HG03139 (cell line): ENCODE measurements around the gene FAM174B.

Experiments used
- ATAC-seq: cut with Tn5 transposase; IDR thresholded peaks from one replicate; pipeline ENCODE4 v1.9.1; 2021; ENCODE audit not compliant: unreplicated experiment

The FAM174B gene

DNA sequence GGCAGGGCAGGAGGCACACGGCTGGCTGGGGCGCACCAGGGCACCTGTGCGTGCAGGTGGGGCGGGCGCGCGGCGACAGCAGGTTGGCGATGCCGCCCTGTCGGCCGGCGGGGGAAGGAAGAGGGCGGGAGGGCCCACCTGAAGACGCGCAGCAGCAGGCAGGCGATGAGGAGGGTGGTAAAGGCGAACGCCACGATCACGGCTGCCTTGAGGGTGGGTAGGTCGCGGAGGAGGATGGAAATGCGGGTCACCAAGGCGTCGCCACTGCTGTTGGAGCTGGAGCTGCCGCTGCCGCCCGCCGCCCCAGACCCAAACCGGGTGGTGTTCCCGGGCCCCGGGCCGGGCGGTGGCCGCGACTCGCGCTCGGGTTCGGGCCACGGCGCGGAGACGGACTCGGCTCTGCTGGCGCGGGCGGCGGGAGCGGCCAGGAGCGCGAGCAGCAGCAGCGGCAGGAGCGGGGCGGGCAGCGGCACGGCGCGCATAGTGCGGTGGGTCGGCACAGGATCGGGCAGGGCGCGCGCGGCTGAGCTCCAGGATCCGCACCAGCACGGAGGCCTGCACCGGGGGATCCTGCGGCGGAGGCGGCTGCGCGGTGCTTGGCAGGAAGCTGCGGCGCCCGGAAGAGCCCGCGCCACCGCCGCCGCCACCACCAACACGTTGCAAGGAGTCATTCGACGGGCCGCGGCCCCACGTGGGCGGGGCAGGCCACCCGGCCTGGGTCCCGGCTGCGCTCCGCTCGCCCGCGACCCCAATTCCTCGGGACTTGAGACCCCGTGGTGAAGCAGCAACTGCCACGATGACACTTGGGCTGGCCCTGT is at the start of gene FAM174B:
TSS of gene FAM174B (minus strand) at position 598 of the 818 bp plus-strand sequence.
- ATAC-seq = peak; percentile 54

DNA sequence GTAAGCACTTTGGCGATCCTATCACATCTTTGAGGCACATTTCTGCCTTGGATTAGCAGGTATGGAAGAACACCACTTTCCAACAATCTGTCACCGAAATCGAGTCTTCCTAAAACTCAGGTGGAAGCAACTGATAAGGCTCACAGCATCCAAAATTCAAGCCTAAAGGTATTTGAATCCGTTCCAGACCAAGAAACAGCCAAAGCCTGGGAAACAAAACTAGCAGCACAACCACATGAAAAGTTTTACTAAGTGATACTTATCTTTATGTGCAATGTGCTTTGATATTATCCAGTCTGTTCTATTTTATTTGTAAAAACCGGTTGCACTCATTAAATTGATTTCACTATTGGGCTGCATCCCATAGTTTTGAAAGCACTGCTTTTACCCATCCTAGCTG is 40.5 kb upstream of the FAM174B start:
- no peak for ATAC-seq

DNA sequence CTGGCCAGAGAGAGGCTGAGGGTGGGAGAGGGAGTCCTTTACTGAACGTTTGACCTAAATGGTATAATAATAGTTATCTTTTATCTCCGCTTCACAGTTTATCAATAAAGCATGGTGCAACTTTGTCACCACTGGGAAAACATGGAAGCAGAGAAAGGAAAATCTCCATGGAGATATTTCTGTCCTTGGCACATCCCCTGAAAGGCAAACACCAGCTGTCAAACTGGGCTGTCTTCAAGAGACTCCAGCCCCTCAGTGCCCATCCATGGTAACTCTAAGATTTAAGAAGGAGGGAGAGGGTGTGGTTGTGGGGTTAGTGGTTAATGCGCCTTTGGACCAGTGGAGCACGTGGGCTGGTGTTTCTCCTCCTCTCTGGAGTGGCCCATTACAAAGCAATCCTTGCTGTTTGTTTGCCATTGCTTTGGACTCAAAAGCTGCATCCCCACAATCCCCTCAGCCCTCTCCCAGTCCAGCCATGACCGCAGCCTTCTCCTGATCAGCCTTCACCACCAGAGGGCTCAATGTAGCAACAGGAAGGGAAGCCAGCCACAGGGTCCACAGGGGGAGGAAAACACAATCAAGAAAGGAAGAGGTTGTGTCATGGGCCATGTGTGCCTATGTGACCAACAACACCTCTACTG is 38.2 kb upstream of the FAM174B start:
- no peak for ATAC-seq

DNA sequence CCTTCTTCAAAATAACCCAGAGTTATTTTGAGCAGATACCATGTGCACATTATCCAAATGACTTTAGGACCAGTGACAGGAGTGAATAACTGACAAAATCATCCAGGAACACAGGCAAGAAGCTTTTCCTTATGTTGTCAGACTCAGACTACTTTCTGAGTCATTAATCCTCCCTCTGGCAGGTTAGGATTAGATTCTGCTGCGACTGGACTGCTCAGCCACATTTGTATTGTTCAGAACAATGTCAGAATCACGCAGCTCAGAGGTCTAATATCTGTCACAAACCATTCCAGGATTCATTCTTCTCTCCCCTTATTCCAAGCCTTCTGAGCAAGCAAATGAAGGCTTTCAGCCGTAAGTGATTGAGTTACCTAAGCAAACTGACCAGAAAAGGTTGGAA is 34.8 kb upstream of the FAM174B start:
- ATAC-seq = no peak

DNA sequence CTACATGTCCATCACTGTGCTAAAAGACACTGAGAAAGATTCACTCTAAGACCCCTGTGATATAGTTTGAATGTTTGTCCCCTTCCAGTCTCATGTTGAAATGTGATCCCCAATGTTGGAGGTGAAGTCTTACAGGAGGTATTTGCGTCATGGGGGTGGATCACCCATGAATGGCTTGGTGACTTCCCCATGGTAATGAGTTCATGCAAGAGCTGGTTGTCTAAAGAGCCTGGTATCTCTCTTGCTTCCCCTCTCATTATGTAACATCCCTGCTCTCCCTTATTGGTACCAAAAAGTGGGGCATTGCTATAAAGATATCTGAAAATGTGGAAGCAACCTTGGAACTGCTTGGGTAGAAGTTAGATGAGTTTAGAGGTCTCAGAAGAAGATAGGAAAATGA is 32.2 kb upstream of the FAM174B start:
- ATAC-seq = no peak

DNA sequence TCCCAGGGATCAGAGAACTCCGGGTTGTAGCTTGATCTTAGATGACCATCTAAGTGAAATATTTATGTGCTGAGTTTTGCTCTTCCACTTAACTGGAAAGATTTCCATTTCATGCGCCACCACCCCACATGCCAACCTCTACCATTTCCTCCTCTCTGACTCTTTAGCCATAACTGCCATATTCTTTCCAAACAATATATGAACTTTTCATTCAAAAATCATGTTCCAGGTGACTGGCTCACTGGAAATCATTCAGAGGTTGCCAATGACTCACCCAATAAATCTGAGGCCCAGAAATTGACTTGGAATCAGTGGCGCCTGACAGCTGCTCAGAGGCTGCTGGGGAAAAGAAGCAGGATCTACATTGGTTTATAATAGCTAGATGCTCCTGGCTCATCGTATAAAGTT is 31.6 kb upstream of the FAM174B start:
- ATAC-seq = no peak

DNA sequence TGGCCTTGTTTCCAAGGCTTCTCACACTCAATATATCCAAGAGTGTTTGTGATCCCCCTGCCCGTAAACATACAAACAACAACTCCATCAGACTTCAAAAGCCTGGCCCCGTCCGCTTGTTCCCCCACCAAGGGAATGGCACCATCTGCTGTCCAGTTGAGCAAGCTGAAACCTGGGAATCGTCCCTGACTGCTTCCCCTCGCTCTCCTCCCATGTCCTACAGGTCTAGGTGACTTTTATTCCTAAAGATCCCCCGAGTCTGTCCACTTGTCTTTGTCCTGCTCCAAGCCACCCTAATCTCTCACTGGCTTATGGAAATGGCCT is 27.9 kb upstream of the FAM174B start:
- no peak for ATAC-seq

DNA sequence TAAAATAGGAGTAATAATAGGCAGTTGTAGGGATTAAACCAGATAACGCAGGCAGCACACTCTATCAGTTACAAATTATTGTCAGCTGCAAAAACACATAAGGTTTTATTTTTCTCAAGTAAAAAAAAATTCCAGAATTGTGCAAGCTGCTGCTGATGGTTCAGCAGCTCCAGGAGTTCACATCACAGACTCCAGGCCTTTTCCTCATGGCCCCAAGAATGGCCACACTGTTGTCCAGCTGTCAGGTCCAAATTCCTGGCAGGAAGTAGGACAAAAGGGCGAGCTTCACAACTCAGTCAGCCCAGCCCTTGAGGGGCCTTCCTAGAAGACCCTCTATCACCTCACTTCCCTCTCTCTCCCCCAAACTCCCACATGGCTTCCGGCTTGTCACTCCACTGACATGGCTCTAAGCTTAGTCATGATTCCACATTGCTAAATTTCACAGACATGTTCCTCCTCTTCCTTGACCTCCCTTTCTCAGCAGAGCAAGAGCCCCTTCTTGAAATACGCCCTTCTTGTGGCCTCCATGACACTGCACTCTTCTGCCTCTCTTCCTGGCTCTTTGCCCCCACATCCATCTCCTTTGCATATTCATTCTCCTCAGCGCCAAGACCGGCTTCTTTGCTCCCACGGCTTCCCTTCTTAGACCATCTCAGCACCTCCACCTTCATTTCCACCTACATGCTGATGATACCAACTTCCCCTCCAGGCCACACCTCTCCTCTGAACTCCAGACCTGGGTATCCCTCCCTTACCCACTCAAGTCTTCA is 27.4 kb upstream of the FAM174B start:
- ATAC-seq = no peak

DNA sequence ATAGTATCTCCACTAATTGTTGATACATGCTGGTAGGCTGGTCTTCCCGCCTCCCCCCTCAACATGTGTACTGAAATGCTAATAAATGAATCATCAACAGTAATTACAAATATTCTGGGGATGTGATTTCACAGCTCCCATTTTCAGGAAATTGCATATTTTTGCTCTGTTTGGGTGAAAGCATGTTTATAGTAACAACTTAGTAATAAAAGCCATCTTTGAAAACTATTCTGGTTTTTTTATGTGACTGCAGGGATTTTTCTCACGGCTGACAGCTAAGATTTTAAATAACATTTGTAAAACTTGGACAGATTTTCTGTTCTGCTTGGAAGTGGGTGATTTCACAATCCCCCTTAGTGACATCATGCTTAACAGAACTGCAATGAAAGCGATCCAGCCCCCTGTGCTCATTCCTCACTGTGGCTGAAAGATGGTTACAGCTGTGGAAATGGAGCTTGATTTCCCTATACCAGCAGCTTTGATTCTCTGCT is 25.6 kb upstream of the FAM174B start:
- no peak for ATAC-seq

DNA sequence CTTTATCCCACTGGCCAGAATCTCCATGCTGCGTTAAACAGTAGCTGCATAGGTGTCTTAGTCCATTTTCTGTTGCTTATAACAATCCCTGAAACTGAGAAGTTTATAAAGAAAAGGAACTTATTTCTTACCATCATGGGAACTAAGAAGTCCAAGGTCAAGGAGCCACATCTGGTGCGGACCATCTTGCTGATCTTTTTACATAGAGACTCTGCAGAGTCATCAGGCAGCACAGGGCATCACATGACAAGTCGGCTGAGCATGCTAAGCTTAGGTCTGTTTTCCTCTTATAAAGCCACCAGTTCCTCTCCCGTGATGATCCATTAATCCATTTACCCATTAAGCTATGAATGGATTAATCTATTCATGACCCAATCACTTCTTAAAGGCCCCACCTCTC is 22.4 kb upstream of the FAM174B start:
- ATAC-seq = no peak

DNA sequence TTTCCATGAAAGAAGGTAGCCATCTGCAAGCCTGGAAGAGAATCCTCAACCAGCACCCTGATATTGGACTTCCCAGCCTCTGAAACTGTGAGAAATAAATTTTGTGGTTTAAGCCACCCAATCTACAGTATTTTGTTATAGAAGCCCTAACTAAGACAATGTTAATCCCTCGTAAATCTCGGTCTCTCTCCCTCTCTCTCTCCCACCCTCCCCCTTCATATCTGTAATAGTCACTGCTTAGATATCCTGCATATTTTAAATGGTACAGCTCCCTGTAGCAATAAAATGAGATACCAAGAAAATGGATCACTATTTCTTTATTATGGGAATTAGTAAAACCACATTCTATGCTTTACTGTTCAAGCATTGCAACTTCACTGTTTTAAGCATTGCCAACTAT is 21.0 kb upstream of the FAM174B start:
- ATAC-seq = no peak

DNA sequence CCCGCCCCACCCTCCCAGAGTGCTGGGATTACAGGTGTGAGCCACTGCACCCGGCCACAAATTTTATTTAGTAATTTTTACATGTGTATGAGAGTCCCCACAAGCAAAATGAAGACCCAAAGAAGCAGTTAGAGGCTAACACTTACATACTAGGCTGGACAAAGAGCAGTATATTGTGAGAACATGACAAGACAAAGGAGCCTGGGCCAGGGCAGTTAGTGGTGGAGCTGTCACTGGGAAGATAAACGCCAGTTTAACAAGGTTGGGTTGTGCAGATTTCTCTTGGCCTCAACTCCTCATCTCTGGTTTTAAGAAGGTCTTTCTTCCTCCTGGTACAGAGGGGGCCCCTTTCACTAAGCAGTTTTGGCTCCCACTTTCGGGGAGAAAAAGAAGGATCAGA is 19.9 kb upstream of the FAM174B start:
- no peak for ATAC-seq

DNA sequence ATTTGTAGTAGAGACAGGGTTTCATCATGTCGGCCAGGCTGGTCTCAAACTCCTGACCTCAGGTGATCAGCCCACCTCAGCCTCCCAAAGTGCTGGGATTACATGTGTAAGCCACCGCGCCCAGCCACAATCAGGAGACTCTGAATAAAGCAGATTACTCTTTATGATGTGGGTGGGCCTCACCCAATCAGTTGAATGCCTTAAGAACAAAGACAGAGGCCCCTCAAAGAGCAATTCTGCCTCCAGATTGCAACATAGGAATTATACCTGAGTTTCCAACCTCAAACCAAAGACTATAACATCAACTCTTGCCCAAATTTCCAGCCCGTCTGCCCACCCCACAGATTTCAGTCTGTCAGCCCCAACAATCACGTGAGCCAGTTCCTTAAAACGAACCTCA is 18.8 kb upstream of the FAM174B start:
- ATAC-seq = no peak

DNA sequence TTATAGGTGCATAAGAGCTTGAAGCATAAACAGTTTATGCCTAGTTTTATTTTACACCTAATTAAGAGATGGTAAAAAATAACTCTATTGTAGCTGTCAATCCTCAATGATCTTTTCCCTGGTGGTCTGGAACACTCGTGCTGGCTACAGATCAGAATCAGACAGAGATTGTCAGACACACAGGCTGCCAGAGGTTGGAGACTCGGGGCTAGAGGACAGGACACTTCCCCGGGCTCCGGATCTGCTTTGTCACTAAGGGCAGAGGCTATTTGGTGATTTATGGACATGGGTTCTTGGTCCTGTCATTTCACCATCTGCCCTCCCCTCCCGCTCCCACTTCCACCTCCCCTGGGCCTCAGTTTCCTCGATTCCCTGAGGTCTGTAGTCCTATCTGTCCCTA is 16.5 kb upstream of the FAM174B start:
- ATAC-seq = no peak

DNA sequence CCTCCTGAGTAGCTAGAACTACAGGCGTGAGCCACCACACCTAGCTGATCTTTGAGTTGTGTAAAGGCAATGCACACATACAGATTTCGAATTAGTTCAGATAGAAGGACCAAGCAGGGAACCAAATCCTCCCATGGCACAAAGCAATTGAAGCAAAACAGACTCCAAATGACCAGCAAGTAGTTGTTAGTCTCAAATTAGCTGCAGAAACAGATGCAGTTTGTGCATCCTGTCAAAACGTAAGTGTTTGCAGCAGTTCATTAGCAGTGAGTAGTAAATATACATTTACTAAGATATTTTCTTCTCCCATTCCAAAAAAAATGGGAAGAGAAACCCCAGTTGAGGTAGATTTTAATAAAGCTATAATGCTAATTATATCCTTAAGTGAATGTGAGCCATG is 15.8 kb upstream of the FAM174B start:
- ATAC-seq = no peak

DNA sequence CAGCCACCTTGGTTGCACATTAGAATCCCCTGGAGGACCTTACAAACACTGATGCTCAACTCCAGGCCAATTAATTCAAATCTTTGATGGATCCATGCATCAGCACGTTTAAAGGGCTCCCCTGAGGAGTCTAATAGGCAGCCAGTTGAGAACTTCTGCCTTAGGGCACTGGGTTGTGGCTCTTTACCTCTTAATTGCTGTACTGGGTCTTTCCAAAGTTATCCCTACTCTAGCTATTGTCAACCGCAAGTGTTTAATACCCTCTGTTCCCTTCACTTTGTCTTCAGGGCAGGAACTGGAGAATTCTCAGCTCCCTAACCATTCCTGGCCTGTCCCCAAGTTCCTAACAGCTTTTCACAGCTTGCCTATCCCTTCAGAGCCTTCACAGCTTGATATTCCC is 15.0 kb upstream of the FAM174B start:
- no peak for ATAC-seq

DNA sequence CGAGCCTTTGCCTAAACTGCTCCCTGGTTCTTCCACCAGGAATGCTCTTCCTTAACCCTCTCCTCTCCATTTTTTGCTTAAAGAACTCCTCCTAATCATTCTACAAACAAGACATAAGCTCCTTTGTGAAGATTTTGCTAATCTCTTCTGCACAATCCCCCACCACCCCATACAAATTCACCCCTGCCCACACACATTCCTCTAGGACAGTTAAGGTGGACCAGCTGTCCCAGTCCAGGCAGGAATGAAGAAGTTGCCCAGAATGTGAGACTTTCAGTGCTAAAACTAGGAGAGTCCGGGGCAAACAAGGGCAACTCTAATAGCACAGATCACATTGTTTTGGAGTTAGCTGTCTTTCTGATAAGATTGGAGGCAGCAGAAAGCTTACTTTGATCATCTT is 13.9 kb upstream of the FAM174B start:
- no peak for ATAC-seq

DNA sequence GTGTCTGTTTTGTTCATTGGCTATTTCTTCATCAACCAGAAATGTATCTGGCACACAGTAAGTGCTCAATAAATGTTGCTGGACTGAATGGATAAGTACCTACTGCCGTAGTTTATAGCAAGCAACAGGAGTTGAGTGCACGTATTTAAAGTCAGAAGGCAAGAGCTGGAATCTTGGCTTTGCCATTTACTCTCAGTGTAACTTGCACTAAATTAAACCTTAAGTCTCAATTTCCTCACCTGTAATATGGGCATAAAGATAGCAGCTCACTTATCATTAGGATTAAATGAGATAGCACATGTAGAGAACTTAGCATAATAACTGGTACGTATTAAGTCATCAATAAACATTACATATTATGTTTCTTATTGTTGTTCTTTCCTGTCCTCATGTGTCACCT is 13.0 kb upstream of the FAM174B start:
- ATAC-seq = no peak

DNA sequence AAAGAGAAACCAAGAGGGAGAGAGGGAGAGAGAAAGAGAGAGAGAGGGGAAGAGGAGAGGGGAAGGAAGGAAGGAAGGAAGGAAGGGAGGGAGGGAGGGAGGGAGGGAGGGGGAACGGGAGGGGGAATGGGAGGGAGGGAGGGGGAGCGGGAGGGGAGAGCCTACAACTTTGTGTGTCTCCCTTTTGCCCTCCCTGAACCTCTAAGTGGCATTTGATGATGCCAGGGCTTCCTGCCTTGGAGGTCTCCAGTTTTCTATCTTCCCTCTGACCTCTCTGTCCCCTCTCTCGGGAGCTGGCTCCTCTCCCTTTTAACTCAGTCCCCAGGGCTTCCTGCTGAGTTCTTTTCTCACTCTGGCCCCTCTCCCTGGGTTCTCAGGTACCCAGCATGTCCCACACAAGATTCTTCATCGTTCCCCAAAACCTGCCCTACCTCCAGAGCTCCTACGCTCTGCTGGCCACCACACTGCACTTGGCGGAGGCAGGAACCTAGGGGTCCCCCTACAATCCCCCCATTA is 12.5 kb upstream of the FAM174B start:
- ATAC-seq = no peak

DNA sequence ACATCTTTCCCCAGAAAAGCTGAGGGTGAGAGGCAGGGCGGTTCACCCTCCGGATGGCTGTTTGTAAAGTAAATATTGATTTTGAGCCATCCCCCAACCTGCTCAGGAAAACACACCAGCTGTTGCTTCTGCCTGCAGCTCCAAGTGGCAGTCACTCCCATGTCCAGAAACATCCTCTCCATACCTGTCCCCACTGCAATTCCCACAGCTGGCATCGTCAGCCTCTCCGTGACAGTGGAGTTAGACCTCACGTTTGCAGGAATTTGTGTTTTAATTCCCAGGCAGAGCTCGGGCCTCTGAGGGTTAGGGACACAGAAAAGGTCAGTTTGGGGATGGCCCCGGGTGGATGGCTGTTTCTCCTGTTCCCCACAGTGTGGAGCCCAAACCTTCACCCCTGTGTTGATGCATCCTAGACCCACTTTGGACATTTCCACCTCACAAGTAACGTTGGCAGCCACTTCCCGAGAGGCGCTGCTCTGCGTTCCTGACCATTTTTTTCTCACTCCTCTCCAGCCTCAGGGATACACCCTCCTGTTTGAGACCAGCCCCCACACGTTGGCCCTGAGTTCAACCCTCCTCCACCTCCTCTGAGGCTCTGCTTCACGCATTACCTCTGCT is 11.8 kb upstream of the FAM174B start:
- no peak for ATAC-seq

DNA sequence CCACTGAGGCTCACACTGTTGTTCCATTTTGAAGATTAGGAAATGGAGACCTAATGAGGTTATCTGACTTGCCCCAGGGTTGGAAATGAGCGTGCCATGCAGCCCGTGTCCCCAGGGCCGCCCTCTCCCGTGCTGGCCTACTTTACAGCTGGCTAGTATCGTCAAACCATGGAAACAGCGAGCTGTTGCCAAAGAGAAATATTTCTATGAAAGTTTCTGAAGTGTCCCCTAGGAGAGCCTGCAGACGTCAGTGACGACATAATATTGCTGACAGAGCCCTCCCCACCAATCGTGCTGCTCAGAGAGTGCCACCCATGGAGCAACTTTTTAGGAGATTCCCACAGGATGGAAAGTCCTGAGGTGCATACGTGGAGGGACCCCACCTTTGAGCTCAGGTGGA is 11.2 kb upstream of the FAM174B start:
- no peak for ATAC-seq
